Fibroblast of peridontal ligament (primary cell): ENCODE data around the gene SLC12A1.
"Not testable (repeated sequence)": the region's sequence is repeated elsewhere in the genome, so short reads cannot be mapped to it uniquely, and the experiment has no call there.

ENCODE experiments used
- DNase-seq: peaks from one replicate; pipeline ENCODE4 v3.0.0-alpha.2; 2010; ENCODE audit errors: extremely low read depth

The SLC12A1 gene

DNA sequence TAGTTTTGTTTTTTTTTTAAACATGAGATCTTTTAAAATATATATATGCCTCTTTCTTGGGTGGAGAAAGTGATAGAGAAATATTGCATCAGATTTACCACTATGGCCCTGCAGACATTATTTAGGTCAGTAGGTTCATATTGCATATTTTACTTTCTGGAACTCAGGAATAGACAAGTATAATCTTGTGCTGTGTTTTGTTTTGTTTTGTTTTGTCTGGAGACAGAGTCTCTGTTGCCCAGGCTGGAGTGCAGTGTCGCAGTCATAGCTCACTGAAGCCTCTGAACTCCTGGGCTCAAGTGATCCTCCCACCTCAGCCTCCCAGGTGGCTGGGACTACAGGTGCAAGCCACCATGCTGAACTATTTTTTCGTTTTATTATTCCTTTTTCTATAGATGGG is 103.6 kb downstream of the SLC12A1 start:
- DNase-seq = no peak

GRCh38 chr15:48313216-48313615 is 107.1 kb downstream of the SLC12A1 start:
- DNase-seq = no peak

DNA sequence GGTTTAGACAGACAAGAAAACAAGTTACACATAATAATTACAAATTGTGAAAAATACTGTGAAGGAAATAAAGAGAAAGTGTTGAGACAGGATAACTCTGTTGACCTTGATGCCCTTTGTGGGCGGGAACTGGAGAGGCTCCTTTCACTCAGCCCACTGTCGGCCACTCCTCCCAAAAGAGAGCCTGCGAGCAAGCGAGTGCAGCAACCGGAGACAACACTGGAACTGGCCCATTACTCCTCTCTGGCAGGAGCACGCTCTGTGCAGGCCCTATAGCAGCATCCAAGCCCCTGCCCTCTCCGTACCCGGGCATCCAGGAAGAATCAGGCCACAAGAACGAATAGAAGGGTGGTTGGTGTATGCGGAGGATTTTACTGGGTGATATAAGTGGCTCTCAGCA is 108.9 kb downstream of the SLC12A1 start:
- no peak for DNase-seq

GRCh38 chr15:48317221-48317620 is 111.1 kb downstream of the SLC12A1 start:
- DNase-seq = no peak

DNA sequence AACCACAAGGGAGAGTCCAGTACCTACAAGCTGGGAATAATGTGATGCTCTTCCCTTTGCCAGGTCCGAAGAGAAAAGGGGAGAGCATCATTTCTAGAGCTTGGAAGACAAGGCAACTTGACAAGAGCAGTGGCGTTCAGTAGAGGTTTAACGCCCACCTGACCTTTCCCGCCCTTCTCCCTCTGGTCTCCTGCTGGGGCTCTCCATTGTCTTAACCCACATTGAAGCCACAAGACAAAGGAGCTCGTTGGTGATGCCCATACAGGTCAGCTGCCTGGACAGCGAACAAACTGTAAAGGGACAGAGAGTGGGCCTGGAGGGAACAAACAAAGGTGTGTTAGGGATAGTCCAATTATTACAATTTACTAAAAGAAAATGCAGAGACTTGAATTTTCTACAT is 112.0 kb downstream of the SLC12A1 start:
- no peak for DNase-seq

DNA sequence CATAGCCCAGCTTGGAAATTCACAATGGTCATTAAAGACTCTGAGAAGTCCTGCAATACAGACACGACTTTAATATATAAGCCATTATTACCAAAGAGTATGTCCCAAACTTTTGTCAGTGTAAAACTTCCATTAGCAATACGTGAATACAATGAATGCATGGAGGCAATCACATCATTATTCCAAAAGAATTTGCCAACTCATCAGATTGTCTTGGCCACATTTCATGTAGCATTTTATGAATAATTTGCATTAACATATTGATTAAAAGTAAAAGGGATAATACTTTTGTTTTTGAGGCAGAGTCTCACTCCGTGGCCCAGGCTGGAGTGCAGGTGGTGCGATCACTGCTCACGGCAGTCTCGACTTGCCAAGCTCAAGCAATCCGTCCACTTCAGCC is 117.2 kb downstream of the SLC12A1 start:
- no peak for DNase-seq

DNA sequence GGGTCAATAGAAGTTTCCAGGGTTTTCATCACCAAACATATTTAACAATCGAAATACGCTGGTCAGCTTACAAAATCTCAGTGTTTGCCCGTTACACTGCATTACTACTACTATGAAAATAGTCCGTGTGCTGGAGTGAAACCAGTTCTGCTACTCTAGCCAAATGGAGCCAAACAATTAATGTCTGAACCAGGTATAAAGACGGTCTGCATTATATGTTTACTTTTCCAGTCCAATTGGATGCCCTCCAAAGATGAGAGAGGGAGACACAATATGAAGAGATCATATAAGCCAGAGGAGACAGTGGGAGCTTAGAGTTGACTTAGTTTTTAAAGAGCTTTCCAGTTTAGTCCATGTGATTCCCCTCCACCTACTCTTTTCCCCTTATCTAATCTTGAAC is 118.8 kb downstream of the SLC12A1 start:
- DNase-seq = no peak

DNA sequence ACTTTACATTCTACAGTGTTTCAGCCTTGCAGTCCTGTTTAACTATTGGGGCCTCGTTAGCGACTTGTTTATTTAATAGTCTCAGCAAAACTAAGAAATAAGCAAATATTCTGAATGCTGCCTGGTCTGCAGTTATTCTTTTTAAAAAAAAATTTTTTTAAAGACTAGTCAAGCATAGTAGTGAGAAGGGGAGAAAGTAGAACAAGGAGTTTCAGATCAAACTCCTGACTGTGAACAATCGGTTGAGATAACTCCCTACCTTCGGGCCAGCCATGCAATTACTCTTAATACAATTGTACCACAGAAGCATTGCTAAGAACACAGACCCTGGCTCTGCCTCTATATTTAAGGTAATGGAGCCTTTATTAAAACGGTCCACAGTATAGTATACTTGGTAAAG is 119.3 kb downstream of the SLC12A1 start:
- DNase-seq = no peak

- DNase-seq = not testable (repeated sequence)
Measured at GRCh38 chr15:48326180-48326579, 120.1 kb downstream of the SLC12A1 start.

DNA sequence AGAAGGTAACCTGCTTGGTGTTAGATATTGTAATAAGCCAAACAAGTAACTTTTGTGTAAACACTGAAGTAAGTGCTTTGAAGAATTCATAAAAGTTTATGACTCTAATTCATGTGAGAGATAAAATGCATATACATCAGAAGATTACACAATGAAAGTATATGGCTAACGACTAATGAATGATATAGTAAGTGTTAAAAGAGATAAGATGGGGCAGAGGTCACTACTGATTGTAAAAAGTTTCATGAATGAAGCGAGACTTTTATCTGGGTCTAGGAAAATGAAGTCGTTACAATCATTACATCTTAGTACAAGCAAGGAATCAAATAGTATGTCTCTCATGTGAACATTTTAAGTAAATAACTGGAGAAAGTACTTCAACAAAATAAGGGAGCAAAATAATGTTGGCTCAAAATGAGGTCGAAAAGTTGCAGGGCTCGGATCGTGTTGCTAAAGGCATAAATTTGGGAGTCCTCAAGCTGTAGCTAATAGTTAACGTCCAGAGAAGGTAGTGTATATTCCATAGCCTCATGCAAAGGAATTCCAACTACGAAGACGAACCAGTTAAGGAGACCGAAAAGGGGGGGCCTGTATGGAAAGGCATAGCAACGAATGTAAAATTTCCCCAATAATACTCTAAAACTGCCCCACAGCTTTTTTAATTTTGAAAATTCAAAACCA is 124.1 kb downstream of the SLC12A1 start:
- DNase-seq = peak; percentile 24

DNA sequence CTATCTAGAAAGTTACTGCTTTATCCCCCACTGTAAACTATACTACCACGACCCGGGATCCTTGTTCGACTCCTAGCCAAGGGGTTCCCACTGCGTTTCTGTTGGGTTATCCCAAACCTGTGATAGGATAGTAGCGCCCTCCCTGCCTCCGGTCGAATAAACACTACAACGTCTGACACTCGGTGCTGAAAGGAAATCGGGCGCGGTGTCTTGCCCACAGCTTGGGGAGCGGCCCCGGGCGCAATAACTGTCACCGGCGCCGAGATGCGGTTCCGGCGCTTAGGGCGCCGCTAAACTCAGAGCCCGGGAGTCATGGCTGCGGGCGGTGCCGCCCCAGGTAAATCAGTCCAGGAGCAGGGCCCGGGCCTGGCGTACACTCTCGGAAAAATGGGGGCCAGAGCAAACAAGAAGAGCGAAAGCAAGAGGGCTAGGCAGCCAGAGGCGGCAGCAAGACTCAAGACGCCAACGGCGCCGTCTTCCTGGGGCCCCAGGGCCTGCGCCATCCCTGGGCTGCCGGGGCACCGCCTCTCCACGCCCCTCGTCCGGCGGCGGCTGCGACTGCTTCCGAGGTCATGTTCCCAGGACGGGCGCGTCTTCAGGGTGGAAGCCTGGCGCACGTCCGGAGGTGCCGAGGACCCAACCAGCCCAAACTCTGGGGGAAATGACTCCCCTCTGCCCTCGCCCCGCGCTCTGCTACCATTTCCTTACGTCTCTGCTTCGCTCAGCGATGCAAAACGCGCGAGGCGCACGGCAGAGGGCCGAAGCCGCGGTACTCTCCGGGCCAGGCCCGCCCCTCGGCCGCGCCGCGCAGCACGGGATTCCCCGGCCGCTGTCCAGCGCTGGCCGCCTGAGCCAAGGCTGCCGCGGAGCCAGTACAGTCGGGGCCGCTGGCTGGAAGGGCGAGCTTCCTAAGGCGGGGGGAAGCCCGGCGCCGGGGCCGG is 125.0 kb downstream of the SLC12A1 start, which contains the start of gene DUT:
TSS of gene DUT (plus strand) at position 575 of the 941 bp plus-strand sequence. CDS start at position 662, 87 bp downstream.
- DNase-seq = peak; percentile 72

DNA sequence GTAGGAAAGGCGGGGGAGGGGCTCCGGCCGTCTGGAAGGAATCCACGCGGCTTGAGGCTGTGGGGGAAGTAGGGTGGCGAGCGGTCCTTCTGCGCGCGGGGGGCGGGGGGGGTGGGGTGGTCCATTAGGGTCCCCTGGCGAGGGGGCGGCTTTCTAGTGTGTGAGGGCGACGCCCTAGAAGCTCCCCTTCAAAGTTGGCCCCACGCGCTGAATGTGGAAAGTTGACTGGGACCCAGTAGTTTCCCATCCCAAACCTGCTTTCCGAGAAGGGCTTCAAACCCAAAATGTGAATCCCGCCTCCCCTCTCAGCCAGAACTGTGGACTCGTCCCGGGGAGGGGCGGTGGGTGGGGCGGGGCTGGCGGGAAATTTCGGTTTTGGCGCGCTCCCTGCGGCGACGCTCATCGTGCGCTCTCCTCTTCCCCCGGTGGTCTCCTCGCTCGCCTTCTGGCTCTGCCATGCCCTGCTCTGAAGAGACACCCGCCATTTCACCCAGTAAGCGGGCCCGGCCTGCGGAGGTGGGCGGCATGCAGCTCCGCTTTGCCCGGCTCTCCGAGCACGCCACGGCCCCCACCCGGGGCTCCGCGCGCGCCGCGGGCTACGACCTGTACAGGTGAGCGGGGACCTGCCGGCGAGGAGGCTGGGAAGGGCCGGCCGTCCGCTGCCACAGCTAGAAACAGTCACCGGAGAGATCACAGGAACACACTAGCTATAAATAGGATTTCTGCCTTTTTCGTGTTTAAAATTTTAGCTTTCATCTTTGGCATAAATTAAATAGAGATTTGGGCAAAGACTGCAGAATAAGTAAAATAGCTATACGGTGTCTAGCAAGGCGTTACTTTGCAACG is 125.9 kb downstream of the SLC12A1 start:
- DNase-seq = peak; percentile 62

GRCh38 chr15:48332642-48333034 is 126.5 kb downstream of the SLC12A1 start:
- no peak for DNase-seq

DNA sequence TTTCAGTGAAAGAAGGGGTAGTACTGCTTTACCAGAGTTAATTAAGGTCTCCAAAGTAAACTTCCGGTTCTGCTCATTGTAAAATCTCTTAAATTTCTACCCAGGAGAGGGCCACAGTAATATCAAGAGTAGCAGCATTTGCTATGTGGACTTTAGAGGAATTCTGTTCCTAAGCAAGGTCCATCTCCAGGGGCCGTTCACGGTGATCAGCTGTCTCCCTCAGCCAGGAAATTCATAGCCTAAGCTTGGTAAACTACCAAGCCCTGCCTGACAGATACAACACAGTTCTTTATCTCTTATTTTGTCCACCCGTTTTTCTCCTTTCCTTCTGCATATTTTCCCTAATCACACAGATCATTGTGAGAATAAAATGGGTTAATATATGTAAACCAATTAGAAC is 127.4 kb downstream of the SLC12A1 start:
- DNase-seq = no peak

DNA sequence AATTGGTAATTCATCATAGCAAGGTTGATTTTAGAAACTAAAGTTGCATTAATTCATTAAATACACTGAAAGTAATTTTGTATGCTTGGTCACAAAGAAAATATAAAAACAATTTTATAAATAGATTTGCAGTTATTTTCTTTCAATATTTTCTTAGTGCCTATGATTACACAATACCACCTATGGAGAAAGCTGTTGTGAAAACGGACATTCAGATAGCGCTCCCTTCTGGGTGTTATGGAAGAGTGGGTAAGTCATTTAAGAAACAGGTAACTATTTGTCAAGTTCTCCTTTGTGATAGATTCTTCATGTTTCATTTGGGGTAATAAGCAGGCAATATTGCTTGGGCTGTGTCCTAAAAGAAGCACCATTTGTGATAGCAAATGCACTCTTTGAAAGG is 128.2 kb downstream of the SLC12A1 start:
- no peak for DNase-seq

DNA sequence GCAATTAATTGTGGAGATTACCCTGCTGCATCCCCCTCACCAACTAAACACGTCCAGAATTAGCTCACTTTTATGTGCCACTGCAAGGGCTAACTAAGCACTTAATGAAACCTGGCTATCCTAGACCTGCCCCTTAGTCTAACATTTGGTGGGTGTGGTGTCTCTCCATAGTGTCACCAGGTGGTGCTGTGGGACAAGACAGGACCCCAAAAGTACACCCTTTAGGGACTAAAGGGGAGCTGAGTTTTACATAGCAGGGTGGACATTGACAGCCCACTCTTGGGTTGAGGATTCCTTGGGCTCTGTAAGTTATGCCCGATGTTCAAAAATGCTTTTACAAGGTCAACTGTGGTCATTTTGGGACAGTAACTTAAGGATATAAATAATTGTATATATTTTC is 130.8 kb downstream of the SLC12A1 start:
- no peak for DNase-seq

GRCh38 chr15:48337607-48338006 is 131.5 kb downstream of the SLC12A1 start:
- DNase-seq = no peak

GRCh38 chr15:48340111-48340510 is 134.0 kb downstream of the SLC12A1 start:
- no peak for DNase-seq

GRCh38 chr15:48343865-48344264 is 137.8 kb downstream of the SLC12A1 start:
- DNase-seq = no peak

DNA sequence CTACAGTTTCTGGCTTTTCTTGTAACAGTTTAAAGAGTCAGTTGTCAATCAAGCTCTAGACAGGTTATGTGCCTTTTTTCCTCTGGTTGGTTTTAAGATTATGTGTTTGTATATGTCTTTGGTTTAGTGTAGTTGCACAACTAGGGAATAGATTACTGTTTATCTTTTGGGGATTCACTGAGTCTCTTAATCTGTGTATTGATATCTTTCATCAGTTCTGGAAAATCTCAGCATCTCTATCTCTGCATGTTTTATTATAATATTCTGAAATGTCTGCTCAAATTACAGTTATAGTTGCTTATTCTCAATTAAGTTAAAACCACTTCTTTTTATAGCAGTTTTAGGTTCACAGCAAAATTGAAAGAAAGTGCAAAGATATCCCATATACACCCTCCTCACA is 139.4 kb downstream of the SLC12A1 start:
- DNase-seq = no peak

DNA sequence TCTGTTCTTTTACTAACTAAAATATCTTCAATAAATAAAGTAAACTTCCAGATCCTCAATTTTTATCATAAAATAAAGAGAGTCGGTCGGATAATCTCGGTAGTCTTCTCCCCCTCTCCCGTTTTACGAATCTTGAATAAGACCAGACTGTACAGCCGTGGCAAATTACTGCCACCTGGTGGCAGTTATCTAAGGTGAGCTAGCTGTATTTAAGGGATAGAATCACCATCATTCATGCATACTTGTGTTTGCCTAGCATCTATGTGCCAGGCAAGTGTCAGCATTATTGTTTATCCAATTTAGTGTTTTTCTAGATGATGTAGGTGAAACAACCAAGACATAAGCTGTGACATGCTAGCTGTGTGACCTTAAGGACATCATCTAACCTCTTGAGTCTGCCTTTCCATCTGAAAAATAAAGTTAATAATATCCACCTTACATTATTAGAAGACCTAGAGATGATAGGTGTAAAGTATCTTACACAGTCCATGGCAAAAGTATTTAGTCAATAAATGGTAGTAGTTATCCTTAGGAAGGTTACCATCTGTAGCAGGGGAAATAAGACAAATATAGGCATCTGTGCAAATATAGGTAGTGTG is 146.5 kb downstream of the SLC12A1 start:
- DNase-seq = peak; percentile 67
